Lung (tissue), 12 donors: ENCODE data around the gene IL4R. TPM values are rescaled to one million over a fixed set of nuclear protein-coding genes. Genes with fewer than 3 reads are reported as not detected.

Source experiments
- ATAC-seq: fragments of 200-7000 bp; cut with Tn5 transposase; one replicate; pipeline ENCODE4 v1.9.1; 2020; ENCODE audit warnings: moderate number of reproducible peaks; ENCODE audit not compliant: insufficient read depth, low FRiP score
- DNase-seq, 3 donors: peaks; one replicate each; pipeline ENCODE4 v3.0.0-alpha.2; 2013 to 2017
- H3K27ac ChIP-seq, 2 donors: one replicate each; pipeline ENCODE4 v1.5.1; 2013; ENCODE audit warnings: mild to moderate bottlenecking in 2 of 2, moderate library complexity in 2 of 2, control low read depth in 1 of 2, inconsistent platforms in 1 of 2, low read depth in 1 of 2, low read length in 1 of 2
- H3K27me3 ChIP-seq, 3 donors: one replicate each; pipeline ENCODE4 v1.5.1; 2013; ENCODE audit warnings: low read length in 2 of 3; ENCODE audit not compliant: control insufficient read depth in 3 of 3, insufficient read depth in 3 of 3
- H3K36me3 ChIP-seq, 4 donors: one replicate each; pipeline ENCODE4 v1.5.1; 2013; ENCODE audit warnings: low read length in 4 of 4, mild to moderate bottlenecking in 1 of 4, moderate library complexity in 1 of 4; ENCODE audit not compliant: control insufficient read depth in 4 of 4, insufficient read depth in 4 of 4
- H3K4me1 ChIP-seq, 5 donors: one replicate each; pipeline ENCODE4 v1.5.1; 2013; ENCODE audit warnings: low read length in 5 of 5, mild to moderate bottlenecking in 2 of 5, moderate library complexity in 1 of 5; ENCODE audit not compliant: control insufficient read depth in 5 of 5, insufficient read depth in 5 of 5
- H3K4me3 ChIP-seq: one replicate; pipeline ENCODE4 v1.5.1; 2013; ENCODE audit warnings: mild to moderate bottlenecking, control low read depth, moderate library complexity
- H3K9ac ChIP-seq, 2 donors: one replicate each; pipeline ENCODE4 v1.5.1; 2013; ENCODE audit warnings: low read length in 2 of 2, control low read depth in 1 of 2; ENCODE audit not compliant: insufficient read depth in 1 of 2
- H3K9me3 ChIP-seq, 4 donors: one replicate each; pipeline ENCODE4 v1.5.1; 2013; ENCODE audit warnings: low read length in 3 of 4, mild to moderate bottlenecking in 1 of 4, moderate library complexity in 1 of 4; ENCODE audit not compliant: control insufficient read depth in 4 of 4, insufficient read depth in 3 of 4
- WGBS, 2 donors: extraction: QIAGEN DNeasy Blood & Tissue Kit; methylation state at CpG; one replicate each; pipeline ENCODE4 v1.1.7; 2013; 5-methylcytosine and 5-hydroxymethylcytosine counted together
- polyA plus RNA-seq, 2 donors: library from polyadenylated mRNA; stranded (reverse); fragments of 200-250 nt; gene quantifications; one replicate each; pipeline ENCODE4 v1.2.1, GENCODE V29; 2013
- total RNA-seq, 2 donors: library from RNA; depleted of rRNA in 1 of 2; stranded (reverse); fragments of >200 nt in 1 of 2; gene quantifications; one replicate each; pipeline ENCODE4 v1.2.1, GENCODE V29; 2014 to 2021
- TF ChIP-seq, protein P1 (sequence below): IDR thresholded peaks from 2 replicates; pipeline ENCODE4 v1.5.1; 2012; ENCODE audit warnings: mild to moderate bottlenecking; ENCODE audit errors: control extremely low read depth, extremely low read depth
- donor health status: control.
- donor health status: control.
- donor health status: Bipolar disorder and iron deficiency.
- donor health status: healthy.
- donor health status: DM: yes; HTN: yes; CAD: no.

The IL4R gene
- total and polyA plus RNA-seq, 4 donors = 61.3 to 175 (median 114) TPM

DNA sequence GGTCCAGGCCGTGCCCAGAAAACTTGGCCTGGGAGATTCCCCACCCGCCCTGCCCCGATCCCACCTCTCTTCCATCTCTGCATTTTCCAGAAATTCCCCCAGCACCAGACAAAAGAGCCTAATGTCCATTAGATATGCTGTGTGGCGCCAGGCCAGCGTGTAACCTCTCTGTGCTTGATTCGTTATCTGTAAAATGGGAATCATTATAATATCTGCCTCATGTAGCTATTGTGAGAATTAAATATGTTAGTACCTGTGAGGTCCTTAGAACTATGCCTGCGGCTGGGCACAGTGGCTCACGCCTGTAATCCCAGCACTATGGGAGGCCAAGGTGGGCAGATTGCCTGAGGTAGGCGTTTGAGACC lies 54.6 kb downstream of the IL4R start:
- peaks cover 0 to 2% (median 0%) of the 10 kb centered on the region in 4 donors for H3K9me3 ChIP-seq
- DNase-seq (no peak), ATAC-seq (no peak)
- H3K4me1 ChIP-seq = peaks cover 0 to 13% (median 0%) of the 10 kb centered on the region in 5 donors
- H3K4me3 ChIP-seq = no peak overlapping the region
- TF ChIP-seq, protein P1, sequence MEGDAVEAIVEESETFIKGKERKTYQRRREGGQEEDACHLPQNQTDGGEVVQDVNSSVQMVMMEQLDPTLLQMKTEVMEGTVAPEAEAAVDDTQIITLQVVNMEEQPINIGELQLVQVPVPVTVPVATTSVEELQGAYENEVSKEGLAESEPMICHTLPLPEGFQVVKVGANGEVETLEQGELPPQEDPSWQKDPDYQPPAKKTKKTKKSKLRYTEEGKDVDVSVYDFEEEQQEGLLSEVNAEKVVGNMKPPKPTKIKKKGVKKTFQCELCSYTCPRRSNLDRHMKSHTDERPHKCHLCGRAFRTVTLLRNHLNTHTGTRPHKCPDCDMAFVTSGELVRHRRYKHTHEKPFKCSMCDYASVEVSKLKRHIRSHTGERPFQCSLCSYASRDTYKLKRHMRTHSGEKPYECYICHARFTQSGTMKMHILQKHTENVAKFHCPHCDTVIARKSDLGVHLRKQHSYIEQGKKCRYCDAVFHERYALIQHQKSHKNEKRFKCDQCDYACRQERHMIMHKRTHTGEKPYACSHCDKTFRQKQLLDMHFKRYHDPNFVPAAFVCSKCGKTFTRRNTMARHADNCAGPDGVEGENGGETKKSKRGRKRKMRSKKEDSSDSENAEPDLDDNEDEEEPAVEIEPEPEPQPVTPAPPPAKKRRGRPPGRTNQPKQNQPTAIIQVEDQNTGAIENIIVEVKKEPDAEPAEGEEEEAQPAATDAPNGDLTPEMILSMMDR = no peak
- no peak overlapping the region for H3K9ac ChIP-seq
- WGBS, 2 donors = 57 to 58% methylated on average over 9 of the region's 9 CpGs
- no peaks in the 10 kb centered on the region for H3K27me3 ChIP-seq
- H3K36me3 ChIP-seq = peaks cover 0 to 9% (median 3%) of the 10 kb centered on the region in 4 donors
- H3K27ac ChIP-seq = no peak overlapping the region

DNA sequence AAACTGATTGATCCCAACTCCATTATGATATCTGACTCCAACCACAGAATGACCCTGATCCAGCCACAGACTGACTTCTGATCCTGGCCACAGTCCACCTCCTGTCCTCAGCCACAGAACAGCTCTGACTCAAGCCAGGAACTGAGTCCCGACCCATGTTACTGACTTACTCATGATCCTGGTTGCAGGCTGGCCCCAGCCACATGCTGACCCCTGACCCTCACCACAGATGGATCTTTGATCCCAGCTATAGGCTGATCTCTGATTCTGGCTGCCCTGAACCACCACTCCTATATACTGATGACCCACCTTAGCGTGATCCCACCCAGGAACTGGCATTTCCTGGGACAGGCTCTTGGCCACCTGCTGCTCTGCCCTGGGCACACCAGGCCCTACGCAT lies 56.0 kb downstream of the IL4R start:
- Histone ChIP-seq H3K9ac (no peak overlapping the region), H3K27ac (no peak overlapping the region), H3K27me3 (no peaks in the 10 kb centered on the region), H3K4me1 (peaks cover 0 to 6% (median 2%) of the 10 kb centered on the region in 5 donors), H3K4me3 (no peak overlapping the region), H3K9me3 (peaks cover 0 to 2% (median 0%) of the 10 kb centered on the region in 4 donors), H3K36me3 (no peaks in the 10 kb centered on the region)
- WGBS, 2 donors = 87 to 100% methylated on average over 3 of the region's 3 CpGs
- ATAC-seq (no peak), DNase-seq (no peak)
- TF ChIP-seq, protein P1 = no peak

- H3K27ac ChIP-seq = no peak overlapping the region
Measured at GRCh38 chr16:27370318-27370717, 56.5 kb downstream of the IL4R start.

More at GRCh38 chr16:27370318-27370717, 56.5 kb downstream of the IL4R start:
- no peak for DNase-seq
- TF ChIP-seq, protein P1 = no peak
- Histone ChIP-seq H3K9ac (no peak overlapping the region), H3K4me3 (no peak overlapping the region), H3K27me3 (no peaks in the 10 kb centered on the region), H3K36me3 (no peaks in the 10 kb centered on the region), H3K4me1 (peaks cover 0 to 7% (median 0%) of the 10 kb centered on the region in 5 donors), H3K9me3 (peaks cover 0 to 2% (median 0%) of the 10 kb centered on the region in 4 donors)
- no peak for ATAC-seq
